ENCODE results near the gene PLVAP. TPM values are rescaled to one million over a fixed set of nuclear protein-coding genes. Genes with fewer than 3 reads are reported as not detected.

Gene PLVAP
- total and polyA plus RNA-seq, 8 donors, result 5.8 to 95.1 (median 30.3) TPM

GRCh38 chr19:17357078-17357666 lies 20.0 kb downstream of the PLVAP start:
- WGBS, 5 donors, result 83 to 90% (median 86%) methylated on average over 7 of the region's 7 CpGs
- no peaks in the 10 kb centered on the region for H3K9me3 ChIP-seq
- H3K4me1 ChIP-seq, result peaks cover 0 to 5% (median 0%) of the 10 kb centered on the region in 4 donors
- TF ChIP-seq POLR2A (IDR thresholded peaks at IDR 0.05) (no peak), CTCF (IDR thresholded peaks at IDR 0.05) (no peak), POLR2AphosphoS5 (IDR thresholded peaks at IDR 0.05) (no peak), EP300 (IDR thresholded peaks at IDR 0.05) (no peak)
- DNase-seq, result no peak
- intact Hi-C loops (cut with DNase I; ENCODE audit: low total_unique reads), result no loop called here
- no peaks in the 10 kb centered on the region for H3K36me3 ChIP-seq
- H3K27ac ChIP-seq, result peak overlapping the region in 3 of 5 donors; percentile 23 to 40 (median 34)
- no peak overlapping the region for H3K4me3 ChIP-seq
- peaks cover 0 to 12% (median 0%) of the 10 kb centered on the region in 3 donors for H3K27me3 ChIP-seq

DNA sequence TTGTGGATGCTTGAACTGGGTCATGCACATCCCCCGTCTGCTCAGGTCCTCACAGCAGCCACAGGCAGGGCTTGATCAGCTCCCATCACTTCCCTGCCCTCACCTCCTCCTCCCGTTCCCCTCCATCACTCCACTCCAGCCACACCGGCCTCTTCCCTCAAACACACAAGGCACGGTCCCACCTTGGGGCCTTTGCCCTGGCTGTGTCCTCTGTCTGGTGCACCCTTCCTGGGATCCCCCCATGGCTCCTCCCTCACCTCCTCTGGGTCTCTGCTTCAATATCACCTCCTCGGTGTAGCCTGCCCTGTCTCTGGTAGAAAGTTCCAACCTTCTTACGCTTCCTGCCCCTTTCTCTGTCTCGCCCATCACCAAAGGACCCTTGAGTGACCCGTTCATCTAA lies 23.8 kb downstream of the PLVAP start:
- no peak overlapping the region for H3K4me3 ChIP-seq
- H3K36me3 ChIP-seq, result no peaks in the 10 kb centered on the region
- H3K4me1 ChIP-seq, result peaks cover 0 to 11% (median 3%) of the 10 kb centered on the region in 4 donors
- DNase-seq, result no peak
- intact Hi-C loops (cut with DNase I; ENCODE audit: low total_unique reads), result no loop called here
- 72 to 81% (median 78%) methylated on average over 8 of the region's 8 CpGs for WGBS, 5 donors
- H3K9me3 ChIP-seq, result no peaks in the 10 kb centered on the region
- TF ChIP-seq CTCF (IDR thresholded peaks at IDR 0.05) (no peak), POLR2A (IDR thresholded peaks at IDR 0.05) (no peak), EP300 (IDR thresholded peaks at IDR 0.05) (no peak), POLR2AphosphoS5 (IDR thresholded peaks at IDR 0.05) (no peak)
- H3K27ac ChIP-seq, result no peak overlapping the region
- peaks cover 0 to 46% (median 0%) of the 10 kb centered on the region in 3 donors for H3K27me3 ChIP-seq

GRCh38 chr19:17352608-17353280 lies 24.4 kb downstream of the PLVAP start:
- 41 to 47% (median 43%) methylated on average over 14 of the region's 14 CpGs for WGBS, 5 donors

More at GRCh38 chr19:17352608-17353280, 24.4 kb downstream of the PLVAP start:
- Histone ChIP-seq H3K4me1 (peaks cover 0 to 13% (median 8%) of the 10 kb centered on the region in 4 donors), H3K9me3 (no peaks in the 10 kb centered on the region), H3K27me3 (peaks cover 0 to 53% (median 0%) of the 10 kb centered on the region in 3 donors), H3K27ac (peak overlapping the region in 1 of 5 donors; percentile 14), H3K36me3 (no peaks in the 10 kb centered on the region), H3K4me3 (no peak overlapping the region)
- TF ChIP-seq POLR2A (IDR thresholded peaks at IDR 0.05) (no peak), EP300 (IDR thresholded peaks at IDR 0.05) (no peak), POLR2AphosphoS5 (IDR thresholded peaks at IDR 0.05) (no peak), CTCF (IDR thresholded peaks at IDR 0.05) (no peak)
- intact Hi-C loops (cut with DNase I; ENCODE audit: low total_unique reads), result no loop called here
- peak in 1 of 2 donors; percentile 49 for DNase-seq

Measured in stomach (tissue), 9 donors.